Lower leg skin (tissue), 3 donors: ENCODE measurements around the gene ERGIC2.

ENCODE experiments used
- CTCF ChIP-seq, 3 donors: fragments of 450-650 bp; IDR thresholded peaks; one replicate each; pipeline ENCODE4 v1.5.1; 2016; ENCODE audit warnings: antibody characterized with exemption in 3 of 3, mild to moderate bottlenecking in 3 of 3, moderate library complexity in 2 of 3
- POLR2A ChIP-seq, 2 donors: fragments of 450-650 bp; IDR thresholded peaks; one replicate each; pipeline ENCODE4 v1.6.1; 2016 to 2017; ENCODE audit warnings: antibody characterized with exemption in 2 of 2, mild to moderate bottlenecking in 1 of 2, moderate library complexity in 1 of 2

- TF ChIP-seq CTCF (IDR thresholded peaks at IDR 0.05) (no peak), POLR2A (IDR thresholded peaks at IDR 0.05) (no peak)
These were observed 44.8 kb upstream of the ERGIC2 start for GRCh38 chr12:29425722-29426121.
